ENCODE results near the gene IGFN1.
A peak's percentile ranks its signal among the peaks of the same experiment; 100 is the strongest.

Gene IGFN1

GRCh38 chr1:201171063-201172036, 19.3 kb upstream of the IGFN1 start:
- Mint-ChIP-seq H3K4me3 (peak overlapping the region; percentile 72), H3K9me3 (no peaks in the 10 kb centered on the region), H3K27me3 (ENCODE audit: low read depth) (peaks cover 21% of the 10 kb centered on the region), H3K36me3 (ENCODE audit: low read depth) (no peaks in the 10 kb centered on the region), H3K27ac (peak overlapping the region; percentile 18), H3K4me1 (ENCODE audit: low read depth) (peaks cover 6% of the 10 kb centered on the region)
- DNase-seq (ENCODE audit: low spot score), result peak; percentile 54

GRCh38 chr1:201172326-201172725, 18.3 kb upstream of the IGFN1 start:
- no peak for DNase-seq (ENCODE audit: low spot score)
- no peak overlapping the region for H3K27ac Mint-ChIP-seq
- H3K4me3 Mint-ChIP-seq, result no peak overlapping the region
- H3K36me3 Mint-ChIP-seq (ENCODE audit: low read depth), result no peaks in the 10 kb centered on the region
- H3K4me1 Mint-ChIP-seq (ENCODE audit: low read depth), result peaks cover 6% of the 10 kb centered on the region
- H3K27me3 Mint-ChIP-seq (ENCODE audit: low read depth), result peaks cover 21% of the 10 kb centered on the region
- H3K9me3 Mint-ChIP-seq, result no peaks in the 10 kb centered on the region

GRCh38 chr1:201172999-201173610, 17.5 kb upstream of the IGFN1 start:
- Mint-ChIP-seq H3K4me3 (no peak overlapping the region), H3K27ac (no peak overlapping the region)
- no peak for DNase-seq (ENCODE audit: low spot score)

GRCh38 chr1:201173736-201174135, 16.9 kb upstream of the IGFN1 start:
- H3K4me3 Mint-ChIP-seq, result no peak overlapping the region

More at GRCh38 chr1:201172999-201173610, 17.5 kb upstream of the IGFN1 start:
- H3K27me3 Mint-ChIP-seq (ENCODE audit: low read depth), result peaks cover 24% of the 10 kb centered on the region
- H3K36me3 Mint-ChIP-seq (ENCODE audit: low read depth), result no peaks in the 10 kb centered on the region
- H3K4me1 Mint-ChIP-seq (ENCODE audit: low read depth), result peaks cover 6% of the 10 kb centered on the region
- H3K9me3 Mint-ChIP-seq, result no peaks in the 10 kb centered on the region

GRCh38 chr1:201175820-201176500, 14.7 kb upstream of the IGFN1 start:
- H3K27me3 Mint-ChIP-seq (ENCODE audit: low read depth), result peaks cover 29% of the 10 kb centered on the region
- H3K4me1 Mint-ChIP-seq (ENCODE audit: low read depth), result peaks cover 4% of the 10 kb centered on the region
- no peak overlapping the region for H3K4me3 Mint-ChIP-seq
- no peaks in the 10 kb centered on the region for H3K9me3 Mint-ChIP-seq
- no peaks in the 10 kb centered on the region for H3K36me3 Mint-ChIP-seq (ENCODE audit: low read depth)
- DNase-seq (ENCODE audit: low spot score), result no peak
- no peak overlapping the region for H3K27ac Mint-ChIP-seq

More at GRCh38 chr1:201173736-201174135, 16.9 kb upstream of the IGFN1 start:
- Mint-ChIP-seq H3K27ac (no peak overlapping the region), H3K36me3 (ENCODE audit: low read depth) (no peaks in the 10 kb centered on the region), H3K27me3 (ENCODE audit: low read depth) (peaks cover 27% of the 10 kb centered on the region), H3K4me1 (ENCODE audit: low read depth) (peaks cover 6% of the 10 kb centered on the region), H3K9me3 (no peaks in the 10 kb centered on the region)
- no peak for DNase-seq (ENCODE audit: low spot score)

- Mint-ChIP-seq H3K27ac (no peak overlapping the region), H3K4me3 (no peak overlapping the region), H3K9me3 (no peaks in the 10 kb centered on the region), H3K27me3 (ENCODE audit: low read depth) (peaks cover 30% of the 10 kb centered on the region), H3K36me3 (ENCODE audit: low read depth) (no peaks in the 10 kb centered on the region), H3K4me1 (ENCODE audit: low read depth) (no peaks in the 10 kb centered on the region)
- DNase-seq (ENCODE audit: low spot score), result no peak
Observed at GRCh38 chr1:201176940-201177339, 13.7 kb upstream of the IGFN1 start.

- Mint-ChIP-seq H3K36me3 (ENCODE audit: low read depth) (no peaks in the 10 kb centered on the region), H3K4me1 (ENCODE audit: low read depth) (no peaks in the 10 kb centered on the region), H3K27ac (no peak overlapping the region), H3K9me3 (no peaks in the 10 kb centered on the region), H3K4me3 (no peak overlapping the region), H3K27me3 (ENCODE audit: low read depth) (peaks cover 30% of the 10 kb centered on the region)
- no peak for DNase-seq (ENCODE audit: low spot score)
Observed at GRCh38 chr1:201178718-201179117, 11.9 kb upstream of the IGFN1 start.

GRCh38 chr1:201180141-201180540, 10.5 kb upstream of the IGFN1 start:
- Mint-ChIP-seq H3K4me3 (no peak overlapping the region), H3K4me1 (ENCODE audit: low read depth) (no peaks in the 10 kb centered on the region), H3K36me3 (ENCODE audit: low read depth) (no peaks in the 10 kb centered on the region), H3K9me3 (no peaks in the 10 kb centered on the region), H3K27ac (no peak overlapping the region), H3K27me3 (ENCODE audit: low read depth) (peaks cover 35% of the 10 kb centered on the region)
- DNase-seq (ENCODE audit: low spot score), result no peak

- Mint-ChIP-seq H3K4me3 (no peak overlapping the region), H3K36me3 (ENCODE audit: low read depth) (no peaks in the 10 kb centered on the region), H3K27me3 (ENCODE audit: low read depth) (peaks cover 33% of the 10 kb centered on the region), H3K27ac (no peak overlapping the region), H3K9me3 (no peaks in the 10 kb centered on the region), H3K4me1 (ENCODE audit: low read depth) (no peaks in the 10 kb centered on the region)
- no peak for DNase-seq (ENCODE audit: low spot score)
Observed at GRCh38 chr1:201180901-201181300, 9.7 kb upstream of the IGFN1 start.

- Mint-ChIP-seq H3K4me1 (ENCODE audit: low read depth) (no peaks in the 10 kb centered on the region), H3K4me3 (no peak overlapping the region), H3K9me3 (no peaks in the 10 kb centered on the region), H3K36me3 (ENCODE audit: low read depth) (no peaks in the 10 kb centered on the region), H3K27ac (no peak overlapping the region), H3K27me3 (ENCODE audit: low read depth) (peaks cover 33% of the 10 kb centered on the region)
- no peak for DNase-seq (ENCODE audit: low spot score)
Observed at GRCh38 chr1:201181323-201181722, 9.3 kb upstream of the IGFN1 start.

- H3K4me1 Mint-ChIP-seq (ENCODE audit: low read depth), result no peaks in the 10 kb centered on the region
- no peak for DNase-seq (ENCODE audit: low spot score)
- H3K9me3 Mint-ChIP-seq, result no peaks in the 10 kb centered on the region
- H3K4me3 Mint-ChIP-seq, result no peak overlapping the region
- no peak overlapping the region for H3K27ac Mint-ChIP-seq
- H3K36me3 Mint-ChIP-seq (ENCODE audit: low read depth), result no peaks in the 10 kb centered on the region
- peaks cover 33% of the 10 kb centered on the region for H3K27me3 Mint-ChIP-seq (ENCODE audit: low read depth)
Observed at GRCh38 chr1:201181726-201182125, 8.9 kb upstream of the IGFN1 start.

- Mint-ChIP-seq H3K4me1 (ENCODE audit: low read depth) (no peaks in the 10 kb centered on the region), H3K27ac (no peak overlapping the region), H3K27me3 (ENCODE audit: low read depth) (peaks cover 32% of the 10 kb centered on the region), H3K4me3 (no peak overlapping the region), H3K36me3 (ENCODE audit: low read depth) (no peaks in the 10 kb centered on the region), H3K9me3 (no peaks in the 10 kb centered on the region)
- no peak for DNase-seq (ENCODE audit: low spot score)
Observed at GRCh38 chr1:201183209-201183608, 7.4 kb upstream of the IGFN1 start.

- Mint-ChIP-seq H3K27me3 (ENCODE audit: low read depth) (peaks cover 29% of the 10 kb centered on the region), H3K4me3 (no peak overlapping the region), H3K27ac (no peak overlapping the region), H3K4me1 (ENCODE audit: low read depth) (no peaks in the 10 kb centered on the region), H3K9me3 (no peaks in the 10 kb centered on the region), H3K36me3 (ENCODE audit: low read depth) (no peaks in the 10 kb centered on the region)
- DNase-seq (ENCODE audit: low spot score), result no peak
Observed at GRCh38 chr1:201183753-201184152, 6.9 kb upstream of the IGFN1 start.
